WTC11 (cell line): Measurements from ENCODE around the gene SAMD5.

Source experiments
- EMX1 ChIP-seq: fragments of 250-450 bp; sonication (Bioruptor Pico); IDR thresholded peaks from 2 replicates; pipeline ENCODE4 v1.8.0; 2021; ENCODE audit warnings: mild to moderate bottlenecking
- MYBL2 ChIP-seq: sonication (generic); formaldehyde crosslinking; IDR thresholded peaks from 2 replicates; pipeline ENCODE4 v1.8.1; 2023; ENCODE audit warnings: mild to moderate bottlenecking, moderate library complexity, missing genetic modification reagents
- TEAD4 ChIP-seq: sonication (generic); formaldehyde crosslinking; IDR thresholded peaks from 2 replicates; pipeline ENCODE4 v1.8.0; 2022; ENCODE audit warnings: mild to moderate bottlenecking, missing genetic modification reagents
- TF ChIP-seq, protein P1 (sequence below): fragments of 200-600 bp; IDR thresholded peaks from 2 replicates; pipeline ENCODE4 v1.8.0; 2022; ENCODE audit warnings: antibody characterized with exemption

DNA sequence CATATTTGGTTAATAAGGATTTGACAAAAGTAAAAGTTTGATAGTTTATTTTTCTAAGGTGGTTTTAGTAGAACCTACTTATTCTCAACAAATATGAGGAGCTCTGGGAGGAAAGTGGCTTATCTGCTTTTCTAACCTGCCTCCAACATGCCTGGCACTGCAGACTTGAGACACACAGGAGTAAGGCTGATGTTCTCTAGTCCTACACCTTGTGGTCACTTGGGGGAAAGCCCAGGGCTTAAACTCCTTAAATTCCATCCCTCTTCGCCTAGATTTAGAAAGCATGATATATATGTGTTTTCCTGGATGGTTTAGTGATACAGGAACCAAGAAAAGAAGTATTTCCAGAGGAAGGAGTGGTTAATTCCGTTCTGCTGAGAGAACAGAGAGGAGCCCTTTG, 39.9 kb upstream of the SAMD5 start:
- TF ChIP-seq TEAD4 (CRISPR knock-in tag) (no peak), MYBL2 (no peak), EMX1 (CRISPR knock-in tag) (no peak)
- TF ChIP-seq, protein P1, sequence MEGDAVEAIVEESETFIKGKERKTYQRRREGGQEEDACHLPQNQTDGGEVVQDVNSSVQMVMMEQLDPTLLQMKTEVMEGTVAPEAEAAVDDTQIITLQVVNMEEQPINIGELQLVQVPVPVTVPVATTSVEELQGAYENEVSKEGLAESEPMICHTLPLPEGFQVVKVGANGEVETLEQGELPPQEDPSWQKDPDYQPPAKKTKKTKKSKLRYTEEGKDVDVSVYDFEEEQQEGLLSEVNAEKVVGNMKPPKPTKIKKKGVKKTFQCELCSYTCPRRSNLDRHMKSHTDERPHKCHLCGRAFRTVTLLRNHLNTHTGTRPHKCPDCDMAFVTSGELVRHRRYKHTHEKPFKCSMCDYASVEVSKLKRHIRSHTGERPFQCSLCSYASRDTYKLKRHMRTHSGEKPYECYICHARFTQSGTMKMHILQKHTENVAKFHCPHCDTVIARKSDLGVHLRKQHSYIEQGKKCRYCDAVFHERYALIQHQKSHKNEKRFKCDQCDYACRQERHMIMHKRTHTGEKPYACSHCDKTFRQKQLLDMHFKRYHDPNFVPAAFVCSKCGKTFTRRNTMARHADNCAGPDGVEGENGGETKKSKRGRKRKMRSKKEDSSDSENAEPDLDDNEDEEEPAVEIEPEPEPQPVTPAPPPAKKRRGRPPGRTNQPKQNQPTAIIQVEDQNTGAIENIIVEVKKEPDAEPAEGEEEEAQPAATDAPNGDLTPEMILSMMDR = no peak
